ENCODE measurements around the gene DENND1A. TPM values are rescaled to one million over a fixed set of nuclear protein-coding genes. Genes with fewer than 3 reads are reported as not detected.
A peak's percentile ranks its signal among the peaks of the same experiment; 100 is the strongest.
"Not testable (repeated sequence)": the region's sequence is repeated elsewhere in the genome, so short reads cannot be mapped to it uniquely, and the experiment has no call there.

The DENND1A gene
- polyA plus RNA-seq, 1 experiment = 16.2 TPM

GRCh38 chr9:123640792-123641222, 289.1 kb downstream of the DENND1A start:
- Histone ChIP-seq H3K4me3 (ENCODE audit: low read depth, low read length) (no peak overlapping the region), H3K9me3 (ENCODE audit: control insufficient read depth, insufficient read depth, low read length) (no peaks in the 10 kb centered on the region), H3K27ac (ENCODE audit: low read depth, low read length) (no peak overlapping the region), H3K27me3 (ENCODE audit: control insufficient read depth, insufficient read depth, low read length) (no peaks in the 10 kb centered on the region)
- CTCF ChIA-PET = no interaction called here
- POLR2A ChIA-PET = no interaction called here
- no peak for TF ChIP-seq CTCF (IDR thresholded peaks at IDR 0.05; ENCODE audit: low read depth, low read length)
- DNase-seq (ENCODE audit: low read depth, low spot score) = no peak

DNA sequence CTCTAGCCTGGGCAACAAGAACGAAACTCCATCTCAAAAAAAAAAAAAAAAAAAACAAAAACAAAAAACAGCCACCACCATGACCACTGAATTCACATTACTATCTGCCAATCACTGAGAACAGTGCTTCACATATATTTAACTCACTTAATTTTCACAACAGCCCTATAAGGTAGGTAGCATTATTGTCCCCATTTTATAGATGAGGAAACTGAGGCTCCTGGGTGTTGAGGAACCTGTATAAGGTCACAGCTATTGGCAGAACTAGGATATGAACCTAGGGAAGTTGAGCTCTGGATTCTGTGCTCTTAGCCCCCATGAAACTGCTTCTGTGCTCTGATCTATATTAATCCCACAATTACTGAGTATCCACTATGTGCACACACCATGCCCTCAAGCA, 290.2 kb downstream of the DENND1A start:
- DNase-seq (ENCODE audit: low read depth, low spot score) = no peak
- no peak for TF ChIP-seq CTCF (IDR thresholded peaks at IDR 0.05; ENCODE audit: low read depth, low read length)
- no peak overlapping the region for H3K27ac ChIP-seq (ENCODE audit: low read depth, low read length)
- H3K27me3 ChIP-seq (ENCODE audit: control insufficient read depth, insufficient read depth, low read length) = no peaks in the 10 kb centered on the region
- CTCF ChIA-PET = interaction anchor here (0.6 kb wide), 1 partner anchor 681 kb away, joined by 3 read pairs; no protein-coding TSS in a partner anchor
- H3K4me3 ChIP-seq (ENCODE audit: low read depth, low read length) = no peak overlapping the region
- POLR2A ChIA-PET = interaction anchor here (0.6 kb wide), 1 partner anchor 67 kb away, joined by 3 read pairs; no protein-coding TSS in a partner anchor
- no peaks in the 10 kb centered on the region for H3K9me3 ChIP-seq (ENCODE audit: control insufficient read depth, insufficient read depth, low read length)

- H3K27me3 ChIP-seq (ENCODE audit: control insufficient read depth, insufficient read depth, low read length) = no peaks in the 10 kb centered on the region
- H3K4me3 ChIP-seq (ENCODE audit: low read depth, low read length) = peak overlapping the region; percentile 20
- TF ChIP-seq CTCF (IDR thresholded peaks at IDR 0.05; ENCODE audit: low read depth, low read length) = no peak
- ChIA-PET CTCF (interaction anchor here (0.7 to 1.1 kb wide), 3 partner anchors 87 to 683 kb away, joined by 3 read pairs; no protein-coding TSS in a partner anchor), POLR2A (no interaction called here)
- H3K9me3 ChIP-seq (ENCODE audit: control insufficient read depth, insufficient read depth, low read length) = no peaks in the 10 kb centered on the region
- no peak for DNase-seq (ENCODE audit: low read depth, low spot score)
- H3K27ac ChIP-seq (ENCODE audit: low read depth, low read length) = peak overlapping the region; percentile 11
Observed at GRCh38 chr9:123637945-123638634, 291.8 kb downstream of the DENND1A start.

DNA sequence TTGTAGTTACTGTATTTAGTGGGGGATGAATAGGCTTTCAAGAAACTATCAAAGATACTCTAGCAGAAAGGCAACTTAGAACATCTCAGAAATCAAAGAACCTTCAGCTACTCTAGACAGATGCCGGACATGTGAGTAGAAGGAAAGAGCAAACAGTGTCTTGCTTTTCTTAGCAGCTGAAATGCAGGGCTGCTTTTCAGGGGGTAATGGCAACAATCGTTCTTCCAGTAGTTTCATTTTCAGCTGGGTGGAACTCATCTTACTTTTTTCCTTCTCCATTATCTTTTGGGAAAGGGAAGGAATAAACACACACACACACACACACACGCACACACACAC, 292.4 kb downstream of the DENND1A start:
- Histone ChIP-seq H3K27ac (ENCODE audit: low read depth, low read length) (peak overlapping the region; percentile 11), H3K4me3 (ENCODE audit: low read depth, low read length) (peak overlapping the region; percentile 20), H3K27me3 (ENCODE audit: control insufficient read depth, insufficient read depth, low read length) (no peaks in the 10 kb centered on the region), H3K9me3 (ENCODE audit: control insufficient read depth, insufficient read depth, low read length) (no peaks in the 10 kb centered on the region)
- CTCF ChIA-PET = interaction anchor here (0.7 to 1.1 kb wide), 3 partner anchors 86 to 683 kb away, joined by 3 read pairs; no protein-coding TSS in a partner anchor
- POLR2A ChIA-PET = no interaction called here
- no peak for DNase-seq (ENCODE audit: low read depth, low spot score)
- no peak for TF ChIP-seq CTCF (IDR thresholded peaks at IDR 0.05; ENCODE audit: low read depth, low read length)

GRCh38 chr9:123636805-123637204, 293.1 kb downstream of the DENND1A start:
- H3K9me3 ChIP-seq (ENCODE audit: control insufficient read depth, insufficient read depth, low read length); DNase-seq (ENCODE audit: low read depth, low spot score); H3K27me3 ChIP-seq (ENCODE audit: control insufficient read depth, insufficient read depth, low read length); POLR2A ChIA-PET; H3K4me3 ChIP-seq (ENCODE audit: low read depth, low read length); H3K27ac ChIP-seq (ENCODE audit: low read depth, low read length): not testable (repeated sequence)
- CTCF ChIA-PET = interaction anchor here (1.1 kb wide), 1 partner anchor 405 kb away, joined by 3 read pairs; no protein-coding TSS in a partner anchor
